Measurements from ENCODE around the gene ATP8B3.
A peak's percentile ranks its signal among the peaks of the same experiment; 100 is the strongest.

Gene ATP8B3

GRCh38 chr19:1791879-1792278 is 20.2 kb downstream of the ATP8B3 start:
- Histone ChIP-seq H3K4me1 (ENCODE audit: control insufficient read depth, low read depth, low read length) (no peaks in the 10 kb centered on the region), H4K8ac (ENCODE audit: low read depth, low read length) (no peak overlapping the region), H3K27ac (ENCODE audit: low read depth, low read length) (no peak overlapping the region), H2BK120ac (ENCODE audit: low read depth, low read length) (no peak overlapping the region), H4K5ac (ENCODE audit: low read length) (no peak overlapping the region), H3K27me3 (ENCODE audit: insufficient read depth, low read length, poor library complexity) (no peaks in the 10 kb centered on the region), H3K9ac (ENCODE audit: low read length) (no peak overlapping the region), H3K4me2 (ENCODE audit: low read length) (no peak overlapping the region), H3K4ac (ENCODE audit: low read depth, low read length) (no peak overlapping the region), H2BK15ac (replicated peaks; ENCODE audit: low read depth) (no peak overlapping the region), H2BK5ac (ENCODE audit: low read length) (no peak overlapping the region), H3K79me2 (ENCODE audit: control insufficient read depth, insufficient read depth, low read length) (no peaks in the 10 kb centered on the region), H2AK5ac (ENCODE audit: low read length) (no peak overlapping the region), H3K79me1 (ENCODE audit: low read length) (no peaks in the 10 kb centered on the region), H3K23ac (ENCODE audit: low read length) (no peak overlapping the region), H3K18ac (ENCODE audit: low read length) (no peak overlapping the region), H3K56ac (ENCODE audit: low read length) (no peak overlapping the region), H3K36me3 (ENCODE audit: control insufficient read depth, insufficient read depth, low read length) (no peaks in the 10 kb centered on the region), H3K4me3 (ENCODE audit: low read length) (no peak overlapping the region)
- WGBS (ENCODE audit: extremely low coverage, insufficient coverage, low lambda C conversion rate), result no CpG with 5 or more reads among the region's 14 CpGs
- DNase-seq, result no peak

GRCh38 chr19:1790054-1790792 is 21.9 kb downstream of the ATP8B3 start:
- Histone ChIP-seq H2BK5ac (ENCODE audit: low read length) (no peak overlapping the region), H2BK120ac (ENCODE audit: low read depth, low read length) (no peak overlapping the region), H2BK15ac (replicated peaks; ENCODE audit: low read depth) (no peak overlapping the region), H3K79me1 (ENCODE audit: low read length) (no peaks in the 10 kb centered on the region), H3K36me3 (ENCODE audit: control insufficient read depth, insufficient read depth, low read length) (no peaks in the 10 kb centered on the region), H3K23ac (ENCODE audit: low read length) (no peak overlapping the region), H3K9ac (ENCODE audit: low read length) (no peak overlapping the region), H3K4ac (ENCODE audit: low read depth, low read length) (no peak overlapping the region), H2AK5ac (ENCODE audit: low read length) (no peak overlapping the region), H3K27me3 (ENCODE audit: insufficient read depth, low read length, poor library complexity) (no peaks in the 10 kb centered on the region), H4K5ac (ENCODE audit: low read length) (no peak overlapping the region), H3K4me1 (ENCODE audit: control insufficient read depth, low read depth, low read length) (no peaks in the 10 kb centered on the region), H3K79me2 (ENCODE audit: control insufficient read depth, insufficient read depth, low read length) (no peaks in the 10 kb centered on the region), H4K8ac (ENCODE audit: low read depth, low read length) (no peak overlapping the region), H3K4me2 (ENCODE audit: low read length) (no peak overlapping the region), H3K56ac (ENCODE audit: low read length) (no peak overlapping the region), H3K4me3 (ENCODE audit: low read length) (no peak overlapping the region), H3K18ac (ENCODE audit: low read length) (no peak overlapping the region), H3K27ac (ENCODE audit: low read depth, low read length) (no peak overlapping the region)
- WGBS (ENCODE audit: extremely low coverage, insufficient coverage, low lambda C conversion rate), result no CpG with 5 or more reads among the region's 7 CpGs
- no peak for DNase-seq

- no peaks in the 10 kb centered on the region for H3K4me1 ChIP-seq (ENCODE audit: control insufficient read depth, low read depth, low read length)
- H3K27me3 ChIP-seq (ENCODE audit: insufficient read depth, low read length, poor library complexity), result no peaks in the 10 kb centered on the region
- no peak overlapping the region for H3K4me3 ChIP-seq (ENCODE audit: low read length)
- H3K18ac ChIP-seq (ENCODE audit: low read length), result no peak overlapping the region
- no peak overlapping the region for H3K23ac ChIP-seq (ENCODE audit: low read length)
- H2BK5ac ChIP-seq (ENCODE audit: low read length), result no peak overlapping the region
- H2BK15ac ChIP-seq (replicated peaks; ENCODE audit: low read depth), result no peak overlapping the region
- H4K8ac ChIP-seq (ENCODE audit: low read depth, low read length), result no peak overlapping the region
- no peak overlapping the region for H3K4ac ChIP-seq (ENCODE audit: low read depth, low read length)
- no CpG with 5 or more reads among the region's 59 CpGs for WGBS (ENCODE audit: extremely low coverage, insufficient coverage, low lambda C conversion rate)
- no peak for DNase-seq
- no peak overlapping the region for H4K5ac ChIP-seq (ENCODE audit: low read length)
- H3K79me2 ChIP-seq (ENCODE audit: control insufficient read depth, insufficient read depth, low read length), result no peaks in the 10 kb centered on the region
- H3K79me1 ChIP-seq (ENCODE audit: low read length), result no peaks in the 10 kb centered on the region
- no peak overlapping the region for H2BK120ac ChIP-seq (ENCODE audit: low read depth, low read length)
- no peaks in the 10 kb centered on the region for H3K36me3 ChIP-seq (ENCODE audit: control insufficient read depth, insufficient read depth, low read length)
- peak overlapping the region; percentile 37 for H3K56ac ChIP-seq (ENCODE audit: low read length)
- H3K9ac ChIP-seq (ENCODE audit: low read length), result peak overlapping the region; percentile 17
- peak overlapping the region; percentile 56 for H3K4me2 ChIP-seq (ENCODE audit: low read length)
- no peak overlapping the region for H3K27ac ChIP-seq (ENCODE audit: low read depth, low read length)
- H2AK5ac ChIP-seq (ENCODE audit: low read length), result no peak overlapping the region
Measured at GRCh38 chr19:1789261-1790041, 22.6 kb downstream of the ATP8B3 start.

GRCh38 chr19:1787116-1787515 is 25.0 kb downstream of the ATP8B3 start:
- Histone ChIP-seq H3K4me3 (ENCODE audit: low read length) (no peak overlapping the region), H3K18ac (ENCODE audit: low read length) (no peak overlapping the region), H3K4me1 (ENCODE audit: control insufficient read depth, low read depth, low read length) (no peaks in the 10 kb centered on the region), H2BK5ac (ENCODE audit: low read length) (no peak overlapping the region), H3K4me2 (ENCODE audit: low read length) (no peak overlapping the region), H2BK120ac (ENCODE audit: low read depth, low read length) (no peak overlapping the region), H3K56ac (ENCODE audit: low read length) (no peak overlapping the region), H4K8ac (ENCODE audit: low read depth, low read length) (no peak overlapping the region), H3K9ac (ENCODE audit: low read length) (no peak overlapping the region), H3K4ac (ENCODE audit: low read depth, low read length) (no peak overlapping the region), H3K36me3 (ENCODE audit: control insufficient read depth, insufficient read depth, low read length) (no peaks in the 10 kb centered on the region), H2AK5ac (ENCODE audit: low read length) (no peak overlapping the region), H3K79me1 (ENCODE audit: low read length) (no peaks in the 10 kb centered on the region), H3K27me3 (ENCODE audit: insufficient read depth, low read length, poor library complexity) (no peaks in the 10 kb centered on the region), H3K23ac (ENCODE audit: low read length) (no peak overlapping the region), H3K27ac (ENCODE audit: low read depth, low read length) (no peak overlapping the region), H2BK15ac (replicated peaks; ENCODE audit: low read depth) (no peak overlapping the region), H4K5ac (ENCODE audit: low read length) (no peak overlapping the region), H3K79me2 (ENCODE audit: control insufficient read depth, insufficient read depth, low read length) (no peaks in the 10 kb centered on the region)
- no peak for DNase-seq
- WGBS (ENCODE audit: extremely low coverage, insufficient coverage, low lambda C conversion rate), result no CpG with 5 or more reads among the region's 8 CpGs

GRCh38 chr19:1786668-1787067 is 25.4 kb downstream of the ATP8B3 start:
- Histone ChIP-seq H3K4me3 (ENCODE audit: low read length) (no peak overlapping the region), H3K9ac (ENCODE audit: low read length) (no peak overlapping the region), H3K18ac (ENCODE audit: low read length) (no peak overlapping the region), H2BK5ac (ENCODE audit: low read length) (no peak overlapping the region), H4K8ac (ENCODE audit: low read depth, low read length) (no peak overlapping the region), H3K36me3 (ENCODE audit: control insufficient read depth, insufficient read depth, low read length) (no peaks in the 10 kb centered on the region), H2BK15ac (replicated peaks; ENCODE audit: low read depth) (no peak overlapping the region), H3K4me2 (ENCODE audit: low read length) (no peak overlapping the region), H4K5ac (ENCODE audit: low read length) (no peak overlapping the region), H3K79me1 (ENCODE audit: low read length) (no peaks in the 10 kb centered on the region), H3K23ac (ENCODE audit: low read length) (no peak overlapping the region), H3K27me3 (ENCODE audit: insufficient read depth, low read length, poor library complexity) (no peaks in the 10 kb centered on the region), H3K79me2 (ENCODE audit: control insufficient read depth, insufficient read depth, low read length) (no peaks in the 10 kb centered on the region), H3K4ac (ENCODE audit: low read depth, low read length) (no peak overlapping the region), H3K4me1 (ENCODE audit: control insufficient read depth, low read depth, low read length) (no peaks in the 10 kb centered on the region), H3K56ac (ENCODE audit: low read length) (no peak overlapping the region), H2BK120ac (ENCODE audit: low read depth, low read length) (no peak overlapping the region), H3K27ac (ENCODE audit: low read depth, low read length) (no peak overlapping the region), H2AK5ac (ENCODE audit: low read length) (no peak overlapping the region)
- WGBS (ENCODE audit: extremely low coverage, insufficient coverage, low lambda C conversion rate), result no CpG with 5 or more reads among the region's 8 CpGs
- DNase-seq, result no peak
